Transverse colon (tissue), 4 donors: ENCODE measurements around the gene WNT2B. TPM values are rescaled to one million over a fixed set of nuclear protein-coding genes. Genes with fewer than 3 reads are reported as not detected.

Experiments
- DNase-seq: peaks from one replicate; pipeline ENCODE4 v3.0.0-alpha.2; 2019
- H3K27ac ChIP-seq, 4 donors: fragments of 200-600 bp; sonication (generic); 2 replicates each; pipeline ENCODE4 v1.5.1; 2016 to 2018; ENCODE audit warnings: inconsistent platforms in 4 of 4
- H3K27me3 ChIP-seq: fragments of 200-600 bp; sonication (generic); 2 replicates; pipeline ENCODE4 v1.5.1; 2017; ENCODE audit warnings: inconsistent platforms
- H3K36me3 ChIP-seq, 4 donors: fragments of 200-600 bp; sonication (generic); 2 replicates each; pipeline ENCODE4 v1.5.1; 2017 to 2019; ENCODE audit warnings: inconsistent platforms in 4 of 4
- H3K4me1 ChIP-seq, 4 donors: fragments of 200-600 bp; sonication (generic); 2 replicates each; pipeline ENCODE4 v1.5.1; 2017 to 2020; ENCODE audit warnings: inconsistent platforms in 4 of 4
- H3K4me3 ChIP-seq, 4 donors: fragments of 200-600 bp; sonication (generic); 1 replicate in 1 of 4; 2 replicates in 3 of 4; pipeline versions ENCODE4 v1.5.1 to v1.6.1; 2017 to 2019; ENCODE audit warnings: inconsistent platforms in 4 of 4
- H3K9me3 ChIP-seq, 2 donors: fragments of 200-600 bp; sonication (generic); 2 replicates each; pipeline ENCODE4 v1.5.1; 2017 to 2019; ENCODE audit warnings: inconsistent platforms in 2 of 2
- EP300 ChIP-seq: sonication (generic); formaldehyde crosslinking; IDR thresholded peaks from one replicate; pipeline ENCODE4 v1.6.1; 2017; ENCODE audit warnings: antibody characterized with exemption, low read depth
- POLR2A ChIP-seq: fragments of 450-650 bp; IDR thresholded peaks from one replicate; pipeline ENCODE4 v1.6.1; 2016; ENCODE audit warnings: antibody characterized with exemption, mild to moderate bottlenecking, moderate library complexity
- POLR2AphosphoS5 ChIP-seq, 3 donors: sonication (generic); formaldehyde crosslinking; IDR thresholded peaks; one replicate each; pipeline ENCODE4 v1.6.1; 2016; ENCODE audit warnings: antibody characterized with exemption in 3 of 3
- WGBS, 2 donors: methylation state at CpG; one replicate each; pipeline ENCODE4 v1.1.5; 2018; ENCODE audit warnings: low coverage in 1 of 2; 5-methylcytosine and 5-hydroxymethylcytosine counted together
- in situ Hi-C, 4 donors: fragments of 200-750 bp; cut with MboI; loops; one replicate each; pipeline versions ENCODE4 v1.15.0 to v1.15.1; 2017; ENCODE audit warnings: low sequenced_read_pairs in 3 of 4, low pct_ligation_motif_present in 1 of 4, low pct_unique_long_range_greater_than_20kb in 1 of 4
- intact Hi-C: fragments of 100-400 bp; cut with DNase I; formaldehyde crosslinking; loops from one replicate; pipeline ENCODE4 v1.15.1; 2023; ENCODE audit warnings: low total_unique reads
- total RNA-seq, 4 donors: library from RNA; depleted of rRNA; stranded (reverse); fragments of >200 nt; gene quantifications; one replicate each; pipeline ENCODE4 v1.1.0, GENCODE V29; 2016
- TF ChIP-seq, protein P1 (sequence below), 5 experiments: fragments of 200-600 bp in 3 of 5; fragments of 450-650 bp in 2 of 5; sonication (generic) in 3 of 5; IDR thresholded peaks; 1 replicate in 2 of 5; 2 replicates in 3 of 5; pipeline ENCODE4 v1.5.1; 2016 to 2017; ENCODE audit warnings: antibody characterized with exemption in 5 of 5, inconsistent platforms in 3 of 5, mild to moderate bottlenecking in 2 of 5, moderate library complexity in 1 of 5

Gene WNT2B
- total RNA-seq, 4 donors from 2014 or later, result 7.9 to 17.3 (median 10.0) TPM

DNA sequence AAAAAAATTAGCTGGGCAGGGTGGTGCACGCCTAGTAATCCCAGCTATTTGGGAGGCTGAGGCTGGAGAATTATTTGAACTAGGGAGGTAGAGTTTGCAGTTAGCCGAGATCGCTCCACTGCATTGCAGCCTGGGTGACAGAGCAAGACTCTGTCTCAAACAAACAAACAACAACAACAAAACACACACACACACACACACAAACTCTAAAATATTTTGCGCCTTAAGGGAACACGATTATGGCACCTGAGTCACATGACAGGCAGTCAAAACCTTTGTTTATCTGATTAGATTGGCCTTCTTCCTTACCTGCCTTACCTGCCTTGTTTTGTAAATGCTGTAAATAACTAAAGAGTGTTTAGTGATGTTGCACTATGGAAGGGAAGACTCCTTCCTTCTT lies 20.6 kb upstream of the WNT2B start:
- no peaks in the 10 kb centered on the region for H3K36me3 ChIP-seq
- peaks cover 0 to 12% (median 2%) of the 10 kb centered on the region in 4 donors for H3K4me1 ChIP-seq
- no peak for DNase-seq
- intact Hi-C loops, result no loop called here
- TF ChIP-seq POLR2A, result no peak
- no peak overlapping the region for H3K4me3 ChIP-seq
- H3K9me3 ChIP-seq, result no peaks in the 10 kb centered on the region
- 80 to 89% methylated on average over 4 to 5 of the region's 5 CpGs for WGBS, 2 donors
- H3K27me3 ChIP-seq, result no peaks in the 10 kb centered on the region
- H3K27ac ChIP-seq, result no peak overlapping the region
- in situ Hi-C loops, result no loop called here

DNA sequence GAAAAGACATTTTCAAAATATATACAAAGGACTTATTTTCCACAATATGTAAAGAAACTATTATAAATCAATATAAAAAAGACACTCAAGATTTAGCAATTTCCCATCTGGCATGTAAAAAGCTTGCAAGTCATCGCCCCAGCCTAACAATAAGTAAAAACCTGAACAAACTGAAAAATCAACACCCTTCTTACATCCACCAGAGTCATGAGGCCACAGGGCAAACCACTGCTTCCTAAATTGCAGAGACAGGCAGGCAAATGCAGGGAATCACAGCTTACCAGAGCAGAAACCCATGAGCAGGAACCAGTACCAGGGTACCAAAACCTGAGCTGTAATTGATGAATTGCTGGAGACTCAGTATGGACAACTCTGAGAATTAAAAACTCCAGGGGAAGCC lies 16.7 kb upstream of the WNT2B start:
- intact Hi-C loops, result no loop called here
- H3K27ac ChIP-seq, result no peak overlapping the region
- H3K27me3 ChIP-seq, result no peaks in the 10 kb centered on the region
- 60 to 81% methylated on average over 1 of the region's 1 CpG for WGBS, 2 donors
- TF ChIP-seq POLR2AphosphoS5 (IDR thresholded peaks at IDR 0.05) (no peak), POLR2A (no peak), EP300 (no peak)
- TF ChIP-seq, protein P1, sequence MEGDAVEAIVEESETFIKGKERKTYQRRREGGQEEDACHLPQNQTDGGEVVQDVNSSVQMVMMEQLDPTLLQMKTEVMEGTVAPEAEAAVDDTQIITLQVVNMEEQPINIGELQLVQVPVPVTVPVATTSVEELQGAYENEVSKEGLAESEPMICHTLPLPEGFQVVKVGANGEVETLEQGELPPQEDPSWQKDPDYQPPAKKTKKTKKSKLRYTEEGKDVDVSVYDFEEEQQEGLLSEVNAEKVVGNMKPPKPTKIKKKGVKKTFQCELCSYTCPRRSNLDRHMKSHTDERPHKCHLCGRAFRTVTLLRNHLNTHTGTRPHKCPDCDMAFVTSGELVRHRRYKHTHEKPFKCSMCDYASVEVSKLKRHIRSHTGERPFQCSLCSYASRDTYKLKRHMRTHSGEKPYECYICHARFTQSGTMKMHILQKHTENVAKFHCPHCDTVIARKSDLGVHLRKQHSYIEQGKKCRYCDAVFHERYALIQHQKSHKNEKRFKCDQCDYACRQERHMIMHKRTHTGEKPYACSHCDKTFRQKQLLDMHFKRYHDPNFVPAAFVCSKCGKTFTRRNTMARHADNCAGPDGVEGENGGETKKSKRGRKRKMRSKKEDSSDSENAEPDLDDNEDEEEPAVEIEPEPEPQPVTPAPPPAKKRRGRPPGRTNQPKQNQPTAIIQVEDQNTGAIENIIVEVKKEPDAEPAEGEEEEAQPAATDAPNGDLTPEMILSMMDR (IDR thresholded peaks at IDR 0.05), result no peak
- no peak for DNase-seq
- H3K4me3 ChIP-seq, result no peak overlapping the region
- H3K9me3 ChIP-seq, result no peaks in the 10 kb centered on the region
- peaks cover 0 to 12% (median 2%) of the 10 kb centered on the region in 4 donors for H3K4me1 ChIP-seq
- no peaks in the 10 kb centered on the region for H3K36me3 ChIP-seq
- in situ Hi-C loops, result no loop called here

DNA sequence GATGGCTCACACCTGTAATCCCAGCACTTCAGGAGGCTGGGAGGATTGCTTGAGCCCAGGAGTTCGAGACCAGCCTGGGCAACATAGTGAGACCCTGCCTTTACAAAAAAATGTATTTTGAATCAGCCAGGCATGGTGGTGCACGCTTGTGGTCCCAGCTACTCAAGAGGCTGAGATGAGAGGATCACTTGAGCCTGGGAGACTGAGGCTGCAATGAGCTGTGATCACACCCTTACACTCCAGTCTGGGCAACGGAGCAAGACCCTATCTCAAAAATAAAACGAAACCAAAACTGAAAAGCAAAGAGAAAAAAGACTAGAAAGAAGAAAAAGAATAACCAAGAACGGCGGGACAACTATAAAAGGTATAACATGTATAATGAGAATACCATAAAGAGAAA lies 15.4 kb upstream of the WNT2B start:
- TF ChIP-seq EP300 (no peak), POLR2AphosphoS5 (IDR thresholded peaks at IDR 0.05) (no peak), POLR2A (no peak)
- TF ChIP-seq, protein P1 (IDR thresholded peaks at IDR 0.05), result no peak
- intact Hi-C loops, result no loop called here
- WGBS, 2 donors, result 69 to 79% methylated on average over 6 of the region's 6 CpGs
- Histone ChIP-seq H3K27me3 (no peaks in the 10 kb centered on the region), H3K36me3 (no peaks in the 10 kb centered on the region), H3K4me1 (peaks cover 0 to 12% (median 2%) of the 10 kb centered on the region in 4 donors), H3K9me3 (no peaks in the 10 kb centered on the region), H3K4me3 (no peak overlapping the region), H3K27ac (no peak overlapping the region)
- DNase-seq, result no peak
- in situ Hi-C loops, result no loop called here

DNA sequence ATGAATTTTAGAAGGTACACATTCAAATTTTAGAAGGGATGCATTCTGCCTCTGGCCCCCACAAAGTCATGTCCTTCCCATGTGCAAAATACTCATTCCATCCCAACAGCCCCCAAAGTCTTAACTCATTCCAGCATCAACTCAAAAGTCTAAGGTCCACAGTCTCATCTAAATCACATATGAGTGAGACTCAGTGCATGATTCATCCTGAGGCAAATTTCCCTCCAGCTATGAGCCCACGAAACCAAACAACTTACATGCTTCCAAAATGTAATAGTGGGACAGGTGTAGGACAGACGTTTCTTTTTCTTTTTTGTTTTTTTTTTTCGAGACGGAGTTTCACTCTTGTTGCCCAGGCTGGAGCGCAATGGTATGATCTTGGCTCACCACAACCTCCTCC lies 12.5 kb upstream of the WNT2B start:
- TF ChIP-seq POLR2AphosphoS5 (IDR thresholded peaks at IDR 0.05) (no peak), EP300 (no peak), POLR2A (no peak)
- TF ChIP-seq, protein P1 (IDR thresholded peaks at IDR 0.05), result no peak
- no peak for DNase-seq
- no peaks in the 10 kb centered on the region for H3K9me3 ChIP-seq
- no peak overlapping the region for H3K4me3 ChIP-seq
- in situ Hi-C loops (no loop called here), intact Hi-C loops (no loop called here)
- H3K36me3 ChIP-seq, result no peaks in the 10 kb centered on the region
- peaks cover 0 to 2% (median under 1%) of the 10 kb centered on the region in 4 donors for H3K4me1 ChIP-seq
- no peak overlapping the region for H3K27ac ChIP-seq
- H3K27me3 ChIP-seq, result peaks cover 7% of the 10 kb centered on the region
- 82 to 88% methylated on average over 5 of the region's 5 CpGs for WGBS, 2 donors
